ENCODE data around the gene COX6A1.
A peak's percentile ranks its signal among the peaks of the same experiment; 100 is the strongest.
"Not testable (repeated sequence)": the region's sequence is repeated elsewhere in the genome, so short reads cannot be mapped to it uniquely, and the experiment has no call there.

COX6A1 gene

DNA sequence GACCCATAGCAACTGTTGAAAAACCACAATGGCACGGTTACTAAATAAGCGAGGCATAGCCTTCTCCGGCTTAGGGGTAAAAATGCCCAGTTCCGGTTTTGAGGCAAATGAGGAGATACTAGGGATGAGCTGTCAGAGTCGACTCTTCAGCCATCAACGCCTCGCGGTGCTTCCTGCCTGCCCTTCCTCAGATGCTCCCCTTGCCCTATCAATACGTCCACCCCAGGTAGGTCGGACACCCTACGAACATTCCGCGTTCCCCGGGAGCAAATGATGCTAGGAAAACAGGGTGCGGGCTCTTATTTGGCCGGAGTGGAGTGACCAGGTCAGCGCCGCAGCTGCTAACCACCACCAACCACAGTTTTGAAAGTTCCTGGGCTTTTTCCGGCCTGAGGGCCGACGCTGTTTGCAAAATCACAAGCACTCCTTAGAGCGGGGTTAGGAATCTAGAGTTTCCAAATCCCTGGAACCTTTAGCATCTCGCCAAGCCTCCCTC, 30.5 kb downstream of the COX6A1 start:
- DNase-seq, result no peak

DNA sequence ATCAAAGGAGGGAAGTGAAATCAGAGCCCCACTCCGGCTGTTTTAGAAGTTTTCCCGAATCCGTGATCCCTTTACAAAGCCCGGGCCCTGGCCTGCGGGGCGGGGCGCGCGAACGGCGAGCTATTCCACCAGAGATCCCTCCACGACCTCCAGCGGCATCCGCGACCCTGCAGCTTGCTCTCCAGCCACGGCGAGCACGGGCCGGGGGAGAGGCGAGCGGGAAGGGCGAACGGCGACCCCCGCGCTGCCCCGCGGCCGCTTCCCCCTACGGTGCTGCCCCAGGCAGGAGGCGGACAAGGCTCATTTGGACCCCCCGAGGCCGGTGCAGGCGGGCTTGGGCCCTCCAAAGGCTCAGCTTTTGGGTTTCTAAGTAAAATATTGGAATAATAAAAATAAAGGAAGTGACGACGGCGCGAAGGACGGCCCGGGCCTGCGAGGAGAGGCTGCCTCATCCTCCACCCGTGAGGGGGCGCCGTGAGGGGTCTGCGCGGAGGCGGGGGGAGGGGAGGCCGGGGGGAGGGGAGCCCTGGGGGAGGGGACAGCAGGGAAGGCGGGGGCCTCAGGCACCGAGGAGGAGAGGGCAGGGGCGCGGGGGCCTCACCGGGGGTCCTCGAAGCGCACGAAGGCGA, 31.0 kb downstream of the COX6A1 start:
- no peak for DNase-seq

DNA sequence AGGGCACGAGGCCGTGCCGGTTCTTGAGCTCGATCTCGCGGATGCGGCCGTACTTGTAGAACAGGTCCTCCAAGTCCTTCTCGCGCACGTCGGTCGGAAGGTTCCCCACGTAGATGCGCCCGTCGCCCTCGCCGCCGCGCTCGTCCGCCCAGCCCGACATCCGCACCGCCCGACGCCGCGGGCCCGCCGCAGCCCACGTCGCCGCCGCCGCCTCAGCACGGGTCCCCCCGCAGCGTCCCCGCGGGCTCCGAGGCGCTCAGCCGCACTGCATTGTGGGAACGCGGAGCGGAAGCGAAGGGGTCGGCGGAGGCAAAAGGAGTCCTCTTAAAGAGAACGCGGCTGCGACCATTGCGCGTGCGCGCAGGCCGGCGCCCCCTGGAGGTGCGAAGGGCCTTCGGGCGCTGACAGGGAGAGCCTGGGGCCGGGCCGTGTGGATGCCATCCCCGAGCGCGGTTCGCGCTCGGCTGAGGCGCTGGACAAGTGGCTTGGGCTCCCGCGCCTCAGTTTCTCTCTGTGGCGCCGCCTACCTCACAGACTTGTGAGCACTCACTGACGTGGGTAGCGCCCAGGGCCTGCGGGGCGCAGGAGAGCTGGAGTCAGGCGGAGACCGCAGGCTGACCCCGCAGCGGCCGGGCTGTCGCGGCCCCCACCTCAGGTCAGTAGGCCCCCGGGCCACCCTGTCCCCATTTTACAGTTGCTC, 31.7 kb downstream of the COX6A1 start, which contains the start of gene SRSF9:
SRSF9 (minus strand) TSS at position 299 of the 700 bp plus-strand sequence; CDS start at position 160, 139 bp downstream.
- peak; percentile 96 for DNase-seq

DNA sequence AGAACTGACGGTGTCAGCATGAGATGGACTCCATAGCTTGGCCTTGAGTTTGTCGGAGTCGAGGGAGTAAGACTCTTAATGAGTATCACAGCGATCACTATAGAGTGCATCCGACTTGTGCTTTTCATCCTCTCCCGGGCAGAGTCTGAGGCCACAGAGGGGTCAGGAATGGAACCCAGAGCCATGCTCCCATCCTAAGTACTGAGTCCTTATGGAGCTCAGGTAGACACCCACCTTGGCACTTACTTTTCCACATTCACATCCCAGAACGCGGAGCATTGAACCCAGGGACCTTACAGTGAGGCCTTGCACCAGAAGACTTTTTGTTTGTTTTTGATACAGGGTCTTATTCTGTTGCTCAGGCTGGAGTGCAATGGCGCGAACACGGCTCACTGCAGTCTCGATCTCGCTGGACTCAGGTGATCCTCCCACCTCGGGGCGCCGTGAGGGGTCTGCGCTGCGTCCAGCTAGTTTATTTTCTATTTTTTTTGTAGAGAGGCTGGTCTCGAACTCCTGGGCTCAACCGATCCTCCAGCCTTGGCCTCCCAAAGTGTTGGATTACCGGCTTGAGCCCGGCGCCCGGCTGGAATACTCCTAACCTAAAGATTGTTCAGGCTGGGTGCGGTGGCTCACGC, 32.4 kb downstream of the COX6A1 start:
- no peak for DNase-seq

DNA sequence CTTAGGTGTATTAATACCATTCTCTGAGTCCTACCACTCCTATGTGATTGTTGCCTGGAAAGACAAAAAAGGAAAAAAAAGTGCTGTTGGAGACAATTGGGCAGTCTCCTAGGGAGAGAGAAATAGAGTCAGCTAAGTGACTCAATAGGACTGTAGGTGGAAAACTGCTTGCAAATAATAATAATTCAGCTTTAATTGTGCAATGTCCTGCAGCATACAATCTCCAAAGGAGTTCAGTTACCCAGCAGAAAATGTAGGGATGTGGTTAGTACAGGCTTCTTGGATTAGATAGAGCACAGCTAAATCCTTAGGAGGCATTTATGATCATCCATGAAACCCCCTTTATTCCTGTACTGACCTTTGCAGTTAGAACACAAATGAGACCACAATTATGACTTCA, 34.6 kb downstream of the COX6A1 start:
- no peak for DNase-seq

DNA sequence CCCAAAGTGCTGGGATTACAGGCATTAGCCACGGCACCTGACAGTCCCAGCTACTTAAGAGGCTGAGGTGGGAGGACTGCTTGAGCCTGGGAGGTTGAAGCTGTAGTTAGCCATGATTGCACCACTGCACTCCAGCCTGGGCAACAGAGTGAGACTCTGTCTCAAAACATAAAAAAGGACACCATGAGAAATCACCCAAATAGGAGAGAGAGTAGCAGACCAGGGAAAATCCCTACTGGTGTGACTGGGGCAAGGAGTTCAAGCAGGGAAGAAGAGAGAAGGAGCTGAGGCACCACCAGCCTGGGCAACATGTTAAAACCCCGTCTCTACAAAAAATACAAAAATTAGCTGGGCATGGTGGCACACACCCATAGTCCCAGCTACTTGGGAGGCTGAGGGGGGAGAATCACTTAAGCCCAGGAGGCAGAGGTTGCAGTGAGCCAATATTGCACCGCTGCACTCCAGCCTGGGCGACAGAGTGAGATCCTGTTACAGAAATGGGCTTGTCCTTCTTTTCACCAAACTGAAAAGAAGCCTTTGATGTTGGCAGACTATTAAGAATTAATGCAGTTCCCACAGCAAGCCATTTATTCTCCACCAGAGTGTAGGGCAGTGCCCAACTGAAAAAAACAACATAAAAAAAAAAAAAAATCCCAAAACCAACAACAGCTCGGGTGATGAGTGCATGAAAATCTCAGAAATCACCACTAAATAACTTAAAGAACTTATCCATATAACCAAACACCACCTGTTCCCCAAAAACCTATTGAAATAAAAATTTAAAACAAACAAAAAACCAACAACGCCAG, 36.1 kb downstream of the COX6A1 start:
- no peak for DNase-seq

DNA sequence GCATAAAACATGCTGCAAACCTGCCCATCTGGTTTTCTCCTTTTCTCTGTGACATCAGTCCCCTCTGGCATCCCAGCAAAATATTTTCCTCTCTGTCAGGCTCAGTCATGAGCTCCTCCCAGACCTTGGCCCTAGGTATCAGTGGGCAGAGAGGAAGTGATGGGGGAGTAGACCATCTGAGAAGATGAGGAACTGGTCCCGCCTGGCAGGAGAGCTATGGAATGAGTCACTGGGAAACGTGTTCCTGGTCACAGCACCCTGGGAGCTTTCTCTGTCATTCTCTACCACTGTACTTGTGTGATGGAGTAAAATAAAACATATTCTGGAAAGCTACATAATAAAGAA, 36.7 kb downstream of the COX6A1 start:
- DNase-seq, result no peak

DNA sequence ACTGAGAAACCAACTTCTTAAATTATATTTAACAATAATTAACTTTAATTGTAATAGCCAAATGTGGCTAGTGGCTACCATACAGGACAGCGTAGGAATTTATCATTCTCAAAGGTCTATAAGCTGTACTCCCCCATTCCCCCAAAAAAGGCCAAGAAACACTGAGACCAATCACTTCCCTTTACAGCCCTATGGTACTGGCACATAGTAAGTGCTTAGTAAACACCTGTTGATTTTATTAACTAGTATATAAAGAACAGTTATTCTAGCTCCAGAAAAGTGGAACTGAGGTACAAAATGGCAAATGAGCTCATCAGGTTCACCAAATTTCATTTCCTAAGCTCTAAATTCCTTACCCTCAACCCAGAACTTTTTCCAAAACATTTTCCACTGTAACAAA, 37.7 kb downstream of the COX6A1 start:
- no peak for DNase-seq

DNA sequence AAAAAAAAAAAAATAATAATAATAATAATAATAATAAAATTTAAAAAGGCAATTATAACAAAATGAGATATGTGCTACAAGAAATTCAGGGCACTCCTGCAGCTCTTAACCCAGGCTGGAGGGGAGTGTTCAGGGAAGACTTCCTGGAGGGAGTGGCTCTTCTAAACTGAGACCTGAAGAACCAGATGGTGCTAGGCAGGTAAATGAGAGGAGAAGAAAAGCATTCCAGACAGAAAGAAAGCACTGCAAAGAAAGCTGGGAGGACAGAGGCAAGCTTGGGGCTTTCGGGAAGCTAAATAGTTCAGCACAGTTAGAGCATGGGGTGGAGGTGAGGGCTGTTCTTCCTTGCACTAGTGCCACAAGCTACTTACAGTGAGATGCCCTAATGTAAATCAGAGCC, 41.5 kb downstream of the COX6A1 start:
- DNase-seq, result no peak

DNA sequence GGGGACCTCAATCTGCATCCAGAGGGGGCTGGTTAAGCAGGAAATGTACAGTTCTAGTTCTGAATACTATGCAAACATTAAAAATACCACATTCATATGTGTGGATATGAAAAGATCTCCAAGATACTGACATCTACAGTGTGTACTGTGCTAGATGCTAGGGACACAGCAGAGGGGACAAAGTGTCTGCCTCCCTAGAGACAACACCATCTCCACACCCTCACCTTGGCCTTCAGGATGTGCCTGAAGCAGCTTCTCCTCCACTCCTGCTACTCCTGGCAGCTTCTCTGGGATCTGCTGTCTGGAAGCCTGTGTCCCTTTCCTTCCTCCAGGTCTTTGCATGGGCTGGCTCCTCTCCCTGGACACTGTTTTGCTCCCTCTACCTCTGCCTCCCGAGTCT, 42.3 kb downstream of the COX6A1 start:
- no peak for DNase-seq

DNA sequence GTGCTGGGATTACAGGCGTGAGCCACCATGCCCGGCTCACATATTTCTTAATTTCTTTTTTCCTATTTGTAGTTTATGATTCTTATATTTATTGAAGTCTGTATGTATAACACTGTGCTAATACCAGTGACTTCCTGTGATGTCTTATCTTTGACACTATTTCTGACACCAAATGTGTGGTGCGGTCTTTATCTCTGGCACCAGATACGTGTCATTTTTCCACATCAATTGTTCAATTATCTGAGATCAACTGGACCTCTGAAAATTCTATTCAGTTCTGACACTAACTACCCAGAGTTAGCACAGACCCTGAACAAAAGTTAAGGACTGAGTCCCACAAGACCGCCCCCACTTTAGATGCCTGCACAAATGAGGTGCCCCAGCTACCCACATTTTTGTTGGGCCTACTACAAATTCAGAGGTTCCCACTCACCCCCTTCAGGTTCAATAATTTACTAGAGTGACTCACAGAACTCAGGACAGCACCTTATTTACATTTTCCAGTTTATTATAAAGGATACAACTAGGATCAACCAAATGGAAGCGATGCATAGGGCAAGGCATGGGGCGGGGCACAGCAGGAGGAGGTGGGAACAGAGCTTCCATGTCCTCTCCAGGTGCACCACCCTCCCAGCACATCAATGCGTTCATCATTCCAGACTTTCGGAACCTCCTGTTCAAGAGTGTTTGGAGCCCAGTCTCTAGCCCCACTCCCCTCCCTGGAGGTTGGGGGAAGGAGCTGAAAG, 43.3 kb downstream of the COX6A1 start:
- DNase-seq, result no peak

DNA sequence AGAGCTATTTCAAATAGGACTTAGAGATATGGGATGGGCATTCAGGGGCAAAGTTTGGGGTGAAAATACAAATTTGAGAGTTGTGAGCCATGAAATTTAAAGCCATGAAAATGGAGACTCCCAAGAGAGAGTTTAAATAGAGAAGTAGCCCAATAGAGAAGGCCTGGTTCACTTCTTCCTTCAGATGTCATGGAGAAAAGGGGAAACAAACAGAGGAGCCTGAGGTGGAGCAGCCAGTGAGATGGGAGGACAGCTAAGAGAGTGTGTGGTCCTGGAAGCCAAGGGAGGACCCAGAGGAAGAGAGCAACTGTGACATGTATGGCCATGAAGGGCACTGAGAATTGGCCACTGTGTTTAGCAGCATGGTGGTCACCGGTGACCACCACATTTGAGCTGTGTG, 45.7 kb downstream of the COX6A1 start:
- no peak for DNase-seq

DNA sequence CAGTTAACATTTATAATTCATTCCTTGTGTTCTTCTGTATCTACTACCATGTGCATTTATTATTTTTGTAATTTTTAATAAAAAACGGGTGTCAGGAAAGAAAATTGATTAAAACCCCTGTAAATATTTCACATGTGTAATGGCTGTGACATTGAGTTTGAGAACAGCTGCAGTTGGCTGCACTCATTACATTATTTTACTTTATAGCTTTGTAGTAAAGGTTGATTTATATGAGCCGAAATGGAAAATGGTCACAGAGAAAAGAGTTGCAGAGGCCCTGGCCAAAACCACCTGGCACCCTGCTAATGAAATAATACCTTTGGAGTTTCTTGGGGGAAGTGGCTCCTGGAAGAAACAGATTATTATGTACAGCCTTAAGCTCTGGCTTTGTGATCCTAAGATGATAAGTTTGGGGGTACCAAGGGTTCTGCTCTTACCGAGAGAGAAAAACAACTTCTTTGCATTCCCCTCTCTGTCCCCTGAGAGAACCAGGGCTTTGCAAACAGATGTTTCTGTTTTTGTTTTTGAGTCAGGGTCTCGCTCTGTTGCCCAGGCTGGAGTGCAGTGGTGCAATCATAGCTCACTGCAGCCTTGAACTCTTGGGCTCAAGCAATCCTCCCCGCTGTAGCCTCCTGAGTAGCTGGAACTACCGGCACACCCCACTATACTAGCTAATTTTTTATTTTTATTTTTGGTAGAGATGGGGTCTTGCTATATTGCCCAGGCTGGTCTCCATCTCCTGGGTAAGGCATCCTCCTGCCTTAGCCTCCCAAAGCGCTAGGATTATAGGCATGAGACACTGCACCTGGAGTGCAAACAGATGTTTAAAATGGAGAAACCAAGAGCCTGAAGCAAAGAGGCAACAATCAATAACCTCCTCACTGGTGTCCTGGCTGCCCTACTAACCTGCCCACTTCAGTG, 48.3 kb downstream of the COX6A1 start:
- DNase-seq, result no peak

DNA sequence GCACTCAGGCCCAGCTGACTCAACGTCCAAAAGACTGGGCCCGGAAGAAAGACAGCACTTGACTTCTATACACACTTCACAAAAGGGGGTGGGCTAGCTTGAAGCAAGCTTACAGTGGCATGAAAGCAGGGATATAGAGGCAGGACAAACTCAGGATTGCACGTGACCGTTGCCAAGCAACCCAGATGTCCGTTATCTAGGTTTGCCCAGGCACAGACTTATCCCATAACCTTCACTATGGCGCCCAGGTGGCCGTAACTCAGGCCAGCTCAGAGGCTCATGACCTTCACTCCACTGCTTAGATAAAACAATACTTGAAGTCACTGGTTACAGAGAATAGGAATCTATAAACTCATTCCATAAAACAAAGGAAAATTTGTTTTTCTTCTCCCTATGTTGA, 49.6 kb downstream of the COX6A1 start:
- DNase-seq, result not testable (repeated sequence)

DNA sequence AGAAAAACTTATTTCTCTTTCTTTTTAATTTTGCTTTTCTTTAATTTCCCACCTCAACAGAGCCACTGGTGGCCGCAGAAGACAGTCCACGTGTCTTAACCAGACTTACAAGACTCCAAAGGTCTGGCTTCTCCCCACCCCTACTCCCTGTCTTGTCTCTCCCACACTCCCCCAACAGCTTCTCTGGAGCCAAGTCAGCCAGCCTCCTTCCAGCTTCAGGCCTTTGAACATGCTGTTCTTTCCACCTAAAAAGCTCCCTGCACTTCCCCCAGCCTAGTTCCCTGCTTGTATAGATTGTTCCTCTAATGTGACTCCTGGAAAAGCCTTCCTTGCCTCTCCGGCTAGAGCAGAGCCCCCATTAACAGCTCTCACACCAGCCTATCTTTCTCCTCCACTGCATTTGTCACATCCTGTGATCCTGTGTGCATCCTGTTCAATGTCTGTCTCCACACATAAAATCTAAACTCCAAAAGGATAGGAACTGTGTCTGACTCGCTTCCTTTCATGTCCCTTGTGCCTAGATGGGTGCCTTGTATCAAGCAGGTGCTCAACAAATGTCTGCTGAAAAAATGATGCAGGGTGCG, 50.2 kb downstream of the COX6A1 start:
- DNase-seq, result no peak

DNA sequence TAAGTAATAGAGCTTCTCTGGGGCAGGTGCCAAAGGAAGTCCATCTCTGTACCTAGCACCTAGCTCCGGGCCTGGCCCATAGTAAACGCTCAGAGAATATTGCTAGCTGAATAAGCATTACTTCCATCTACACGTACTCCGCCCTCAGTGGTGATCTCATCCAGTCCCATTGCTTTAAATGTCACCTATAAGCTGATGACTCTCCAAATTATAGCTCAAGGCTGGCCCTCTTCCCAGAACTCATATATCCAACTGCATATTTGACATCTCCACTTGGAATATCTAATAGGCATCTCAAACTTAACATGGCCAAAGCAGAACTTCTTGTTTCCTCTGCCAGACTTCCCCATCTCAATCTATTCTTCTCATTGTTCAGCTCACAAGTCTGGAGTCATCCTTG, 51.1 kb downstream of the COX6A1 start:
- no peak for DNase-seq

DNA sequence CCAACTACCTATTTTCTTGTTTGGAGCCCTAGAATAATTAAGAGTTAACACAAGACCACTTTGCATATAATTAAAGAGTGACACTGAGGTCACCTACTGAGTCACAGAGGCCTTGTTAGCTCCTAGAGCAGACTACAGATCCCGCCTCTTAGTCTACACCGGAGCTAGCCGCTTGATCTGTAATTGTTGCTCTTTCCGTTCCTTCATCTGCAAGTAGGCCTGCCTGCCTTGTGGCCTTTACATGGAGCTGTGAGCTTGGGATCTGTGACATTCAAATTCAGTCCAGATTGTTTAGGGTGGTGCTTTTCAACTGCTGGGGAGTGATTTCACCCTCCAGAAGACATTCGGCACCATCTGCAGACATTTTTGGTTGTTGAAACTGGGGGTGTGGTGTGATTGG, 52.4 kb downstream of the COX6A1 start:
- DNase-seq, result no peak

Measured in activated CD4-positive, alpha-beta T cell treated with anti-CD3 and anti-CD28 coated beads for 1 hour (primary cell).